DOHH2 (cell line): ENCODE results near the gene TBC1D2B.

Experiments
- EZH2phosphoT487 ChIP-seq: fragments of 200-600 bp; sonication (generic); IDR thresholded peaks from 2 replicates; pipeline ENCODE4 v1.6.1; 2017; ENCODE audit warnings: borderline replicate concordance, mild to moderate bottlenecking, antibody characterized with exemption, low read length, moderate library complexity, mixed read lengths
- TF ChIP-seq, protein P1 (sequence below): fragments of 200-600 bp; sonication (generic); IDR thresholded peaks from one replicate; pipeline ENCODE4 v1.5.1; 2014; ENCODE audit warnings: antibody characterized with exemption, mild to moderate bottlenecking, low read depth, low read length; ENCODE audit not compliant: poor library complexity, severe bottlenecking

DNA sequence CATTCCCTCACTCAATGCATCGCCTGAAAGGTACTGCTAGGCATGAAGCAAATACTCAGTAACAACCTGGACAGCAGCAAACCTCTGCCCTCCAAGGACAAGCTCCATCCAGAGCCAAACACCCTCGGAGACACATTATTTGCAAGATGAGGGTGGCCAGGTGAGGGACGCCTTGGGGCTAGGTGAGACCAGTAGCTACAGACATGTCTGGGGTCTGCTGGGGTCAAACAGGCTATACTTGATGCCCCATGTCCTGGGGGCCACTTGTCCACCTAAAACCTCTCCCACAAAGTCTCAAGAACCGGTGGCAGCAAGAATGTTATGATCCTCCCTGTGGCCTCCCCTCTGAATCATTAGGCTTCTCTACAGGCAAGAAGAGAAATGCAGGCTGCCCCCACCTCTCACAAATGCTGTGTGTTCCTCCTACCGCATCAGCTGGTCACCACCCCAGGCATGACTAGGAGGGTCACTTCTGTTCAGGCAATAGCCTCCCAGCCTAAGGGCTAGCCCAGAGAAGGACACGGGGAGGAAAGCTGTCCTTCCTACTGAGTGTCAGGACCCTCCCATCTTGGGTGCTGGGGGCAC lies 54.3 kb downstream of the TBC1D2B start:
- TF ChIP-seq, protein P1, sequence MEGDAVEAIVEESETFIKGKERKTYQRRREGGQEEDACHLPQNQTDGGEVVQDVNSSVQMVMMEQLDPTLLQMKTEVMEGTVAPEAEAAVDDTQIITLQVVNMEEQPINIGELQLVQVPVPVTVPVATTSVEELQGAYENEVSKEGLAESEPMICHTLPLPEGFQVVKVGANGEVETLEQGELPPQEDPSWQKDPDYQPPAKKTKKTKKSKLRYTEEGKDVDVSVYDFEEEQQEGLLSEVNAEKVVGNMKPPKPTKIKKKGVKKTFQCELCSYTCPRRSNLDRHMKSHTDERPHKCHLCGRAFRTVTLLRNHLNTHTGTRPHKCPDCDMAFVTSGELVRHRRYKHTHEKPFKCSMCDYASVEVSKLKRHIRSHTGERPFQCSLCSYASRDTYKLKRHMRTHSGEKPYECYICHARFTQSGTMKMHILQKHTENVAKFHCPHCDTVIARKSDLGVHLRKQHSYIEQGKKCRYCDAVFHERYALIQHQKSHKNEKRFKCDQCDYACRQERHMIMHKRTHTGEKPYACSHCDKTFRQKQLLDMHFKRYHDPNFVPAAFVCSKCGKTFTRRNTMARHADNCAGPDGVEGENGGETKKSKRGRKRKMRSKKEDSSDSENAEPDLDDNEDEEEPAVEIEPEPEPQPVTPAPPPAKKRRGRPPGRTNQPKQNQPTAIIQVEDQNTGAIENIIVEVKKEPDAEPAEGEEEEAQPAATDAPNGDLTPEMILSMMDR, result no peak
- TF ChIP-seq EZH2phosphoT487, result no peak
